Right hindlimb (tissue), 1 donor: ENCODE measurements around the gene DDX49.

Experiments used
- DNase-seq: peaks from one replicate; pipeline ENCODE4 v3.0.0-alpha.2; 2018

DDX49 gene

DNA sequence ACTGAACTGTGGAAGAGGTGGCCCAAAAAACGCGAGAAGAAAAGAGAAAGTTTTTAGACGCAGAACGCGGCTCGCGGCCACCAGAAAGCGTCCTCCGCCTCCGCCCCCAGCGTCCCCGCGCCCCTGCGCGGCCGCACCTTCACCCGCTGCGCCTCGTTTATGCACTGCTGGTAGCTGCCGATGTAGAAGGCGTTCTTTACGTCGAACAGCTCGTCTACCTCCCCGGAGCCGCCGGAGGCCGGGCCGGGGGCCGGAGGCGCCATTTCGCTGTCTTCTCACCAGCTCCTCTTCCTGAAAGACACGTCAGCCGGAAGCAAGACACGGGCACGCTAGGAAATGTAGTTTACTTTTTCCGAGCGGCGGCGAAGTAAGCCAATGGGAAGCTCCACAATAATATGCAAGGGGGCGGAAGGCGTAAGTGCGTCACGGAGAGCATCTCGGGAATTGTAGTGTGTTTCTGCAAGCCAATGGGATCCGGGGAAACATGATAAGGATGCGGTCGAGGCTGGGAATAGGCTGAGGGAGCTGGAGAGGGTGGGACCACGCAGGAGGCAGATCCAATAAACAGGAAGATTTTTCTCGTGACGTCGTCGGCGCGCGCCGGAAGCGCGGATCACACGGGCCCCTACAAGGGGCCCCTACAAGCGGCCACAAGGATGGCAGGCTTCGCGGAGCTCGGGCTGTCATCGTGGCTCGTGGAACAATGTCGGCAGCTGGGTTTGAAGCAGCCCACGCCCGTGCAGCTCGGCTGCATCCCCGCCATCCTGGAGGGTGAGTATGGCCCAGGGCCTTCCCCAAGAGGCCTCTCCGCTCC lies at the start of gene DDX49, which contains the start of gene COPE:
DDX49 (plus strand) TSS at position 630 of the 814 bp plus-strand sequence; CDS start at position 657, 27 bp downstream.
COPE (minus strand) TSS at position 302 of the 814 bp plus-strand sequence; CDS start at position 263, 39 bp downstream.
- peak; percentile 99 for DNase-seq

GRCh38 chr19:18869781-18870530 lies 49.6 kb upstream of the DDX49 start:
- no peak for DNase-seq

DNA sequence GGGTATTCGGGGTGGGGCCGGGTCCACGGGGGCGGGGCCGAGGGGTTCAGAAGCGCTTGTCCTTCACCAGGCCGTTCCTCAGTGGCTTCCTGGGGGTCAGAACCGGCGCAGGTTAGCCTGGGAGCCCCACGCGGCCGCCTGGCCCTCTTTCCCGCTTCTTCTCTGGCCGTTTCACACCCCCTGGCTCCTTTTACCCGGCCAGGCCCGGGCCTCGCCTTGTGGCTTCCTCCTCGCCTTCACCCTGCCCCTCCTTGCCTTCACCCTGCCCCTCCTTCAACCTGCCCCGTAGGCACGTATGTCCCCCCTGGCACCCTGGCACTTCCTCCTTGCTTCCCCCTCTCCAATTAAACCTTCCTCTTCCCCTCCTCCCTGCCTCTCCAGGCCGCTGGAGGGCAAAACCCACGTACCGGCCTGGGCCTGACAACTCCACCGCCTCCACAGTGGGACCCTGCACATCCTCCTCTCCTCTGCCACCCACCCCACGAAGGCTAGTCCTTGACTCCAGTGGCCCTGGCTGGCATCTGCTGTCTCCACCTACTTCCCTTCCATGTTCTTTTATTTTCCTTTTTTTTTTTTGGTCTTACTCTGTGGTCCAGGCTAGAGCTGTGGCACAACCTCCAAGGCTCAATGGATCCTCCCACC lies 48.9 kb upstream of the DDX49 start:
- no peak for DNase-seq

DNA sequence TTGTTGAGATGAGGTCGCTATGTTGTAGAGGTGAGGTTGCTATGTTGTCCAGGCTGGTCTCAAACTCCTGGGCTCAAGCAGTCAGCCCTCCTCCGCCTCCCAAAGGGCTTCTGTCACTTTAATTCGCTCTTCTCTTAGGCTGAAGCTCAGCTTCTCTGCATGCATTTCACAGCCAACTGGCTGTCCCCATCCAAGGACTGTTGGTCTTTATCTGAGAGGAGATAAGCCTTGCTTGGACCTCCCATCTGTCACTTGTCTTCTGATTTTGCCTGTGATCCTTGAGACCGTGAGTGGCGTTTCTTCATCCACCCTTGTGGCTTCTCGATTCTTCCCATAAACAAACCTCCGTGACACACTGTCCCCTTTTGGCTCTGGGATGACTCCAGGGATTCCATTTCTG lies 48.0 kb upstream of the DDX49 start:
- DNase-seq: no peak

- no peak for DNase-seq
Measured at GRCh38 chr19:18875726-18876125, 43.8 kb upstream of the DDX49 start.

GRCh38 chr19:18876865-18877264 lies 42.6 kb upstream of the DDX49 start:
- DNase-seq: no peak

DNA sequence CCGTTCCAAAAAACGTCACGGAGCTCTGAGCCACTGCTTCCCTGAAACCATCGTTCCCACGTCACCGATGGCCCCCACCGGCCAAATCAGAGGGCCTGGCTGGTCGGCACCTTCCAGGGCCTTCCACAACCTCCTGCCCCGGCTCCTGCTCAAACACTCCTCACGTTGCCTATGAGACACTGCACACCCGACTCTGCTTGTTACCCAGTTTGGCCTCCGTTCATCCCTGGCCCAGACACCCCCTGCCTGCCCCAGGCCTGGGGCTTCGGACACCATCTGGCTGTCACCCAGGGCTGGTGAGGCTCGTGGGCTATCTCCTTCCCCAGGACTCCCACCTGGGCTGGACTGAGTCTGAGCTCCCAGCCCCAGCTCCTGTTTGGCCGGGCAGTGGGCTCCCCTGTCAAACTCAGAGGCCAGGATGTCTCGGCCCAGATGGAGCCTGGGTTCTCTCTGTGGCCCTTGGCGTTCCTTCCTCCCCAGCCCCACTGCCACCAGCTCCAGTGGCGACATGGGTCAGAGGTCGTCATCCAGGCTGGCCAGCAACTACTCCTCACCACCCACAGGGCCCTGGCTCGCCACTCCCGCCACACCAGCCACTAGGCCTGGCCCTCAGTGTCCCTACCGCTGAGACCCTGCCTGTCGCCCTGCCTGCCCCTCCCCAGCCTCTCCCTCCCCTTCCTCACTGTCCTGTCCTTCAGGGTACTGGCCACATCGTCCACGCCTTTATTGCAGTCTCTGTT lies 41.3 kb upstream of the DDX49 start:
- no peak for DNase-seq

GRCh38 chr19:18878858-18879578 lies 40.5 kb upstream of the DDX49 start:
- DNase-seq: no peak

GRCh38 chr19:18879579-18880373 lies 39.7 kb upstream of the DDX49 start:
- DNase-seq: no peak

GRCh38 chr19:18881491-18881890 lies 38.0 kb upstream of the DDX49 start:
- DNase-seq: peak; percentile 10

DNA sequence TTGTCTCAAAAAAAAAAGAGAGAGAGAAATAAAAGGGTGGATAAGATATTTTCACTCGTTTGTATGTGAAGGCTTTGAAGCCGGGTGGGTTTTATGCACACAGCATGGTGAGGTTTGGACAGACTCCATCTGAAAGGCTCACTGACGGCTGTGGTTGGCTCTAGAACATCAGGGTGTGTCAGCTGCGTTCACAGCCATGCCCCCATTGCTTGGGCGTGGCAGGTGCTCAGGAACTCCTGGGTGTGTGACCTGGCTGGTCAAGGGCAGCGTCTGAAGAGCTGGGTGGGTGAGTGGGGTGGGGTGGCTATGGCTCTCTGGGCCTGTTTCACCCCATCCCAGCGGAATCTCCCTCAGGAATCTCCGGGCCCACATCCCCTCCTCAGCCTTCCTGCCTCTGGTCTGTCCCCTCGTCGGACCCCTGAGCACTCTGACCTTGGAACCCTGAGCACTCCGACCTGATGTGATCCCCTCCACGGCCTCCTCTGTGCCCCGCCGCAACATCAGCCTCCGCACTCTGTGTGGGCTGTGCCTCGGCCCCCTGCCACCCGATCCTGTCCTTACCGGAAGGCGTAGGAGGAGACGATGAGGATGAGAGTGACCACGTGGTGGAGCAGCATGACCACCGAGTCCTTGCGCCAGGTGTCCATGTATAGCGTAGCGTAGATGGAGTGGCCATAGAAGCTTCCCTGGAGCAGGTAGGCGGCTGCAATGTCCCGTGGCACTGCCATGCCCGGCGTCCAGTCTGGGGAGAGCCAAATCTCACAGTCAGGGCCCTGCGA lies 35.8 kb upstream of the DDX49 start:
- peak; percentile 12 for DNase-seq

GRCh38 chr19:18886972-18887371 lies 32.5 kb upstream of the DDX49 start:
- no peak for DNase-seq

GRCh38 chr19:18889949-18890745 lies 29.4 kb upstream of the DDX49 start:
- no peak for DNase-seq

- peak; percentile 55 for DNase-seq
Measured at GRCh38 chr19:18893587-18894253, 25.8 kb upstream of the DDX49 start.

DNA sequence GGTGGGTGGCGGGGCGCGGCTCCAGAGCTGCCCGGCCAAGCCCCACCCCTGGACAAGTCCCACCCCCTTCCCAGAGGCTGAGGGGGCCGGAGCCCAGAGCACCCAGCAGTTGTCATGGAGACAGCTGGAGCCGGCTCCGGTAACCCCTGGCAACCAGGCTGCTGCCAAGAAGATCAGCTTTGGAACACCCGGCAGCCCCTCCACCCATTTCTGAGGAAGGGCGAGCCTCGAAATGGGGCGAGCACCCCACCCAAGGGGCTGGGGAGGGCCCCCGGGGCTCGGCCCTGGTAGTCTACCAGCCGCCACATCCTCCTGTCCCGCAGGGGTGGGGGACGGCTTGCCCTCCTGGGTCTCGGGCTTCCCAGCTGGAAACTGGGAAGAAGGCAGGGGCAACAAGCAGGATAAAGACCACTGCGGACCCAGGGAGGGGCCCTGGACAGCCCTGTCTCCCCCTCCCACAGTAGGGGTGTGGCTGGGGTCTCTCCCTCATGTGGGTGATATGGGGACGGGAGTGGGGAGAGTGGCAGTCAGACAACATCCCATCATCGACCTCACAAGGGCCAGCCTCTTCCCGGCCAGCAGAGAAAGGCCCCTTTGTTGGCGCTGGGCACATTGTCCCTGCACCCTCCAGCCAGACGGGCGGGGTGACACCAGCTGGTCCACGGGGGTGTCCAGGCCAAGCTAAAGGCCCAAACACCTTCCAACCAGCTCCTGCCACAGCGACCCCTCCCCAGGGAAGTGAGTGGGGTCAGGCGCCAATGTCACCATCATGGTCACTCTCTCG lies 25.1 kb upstream of the DDX49 start:
- peak; percentile 91 for DNase-seq

DNA sequence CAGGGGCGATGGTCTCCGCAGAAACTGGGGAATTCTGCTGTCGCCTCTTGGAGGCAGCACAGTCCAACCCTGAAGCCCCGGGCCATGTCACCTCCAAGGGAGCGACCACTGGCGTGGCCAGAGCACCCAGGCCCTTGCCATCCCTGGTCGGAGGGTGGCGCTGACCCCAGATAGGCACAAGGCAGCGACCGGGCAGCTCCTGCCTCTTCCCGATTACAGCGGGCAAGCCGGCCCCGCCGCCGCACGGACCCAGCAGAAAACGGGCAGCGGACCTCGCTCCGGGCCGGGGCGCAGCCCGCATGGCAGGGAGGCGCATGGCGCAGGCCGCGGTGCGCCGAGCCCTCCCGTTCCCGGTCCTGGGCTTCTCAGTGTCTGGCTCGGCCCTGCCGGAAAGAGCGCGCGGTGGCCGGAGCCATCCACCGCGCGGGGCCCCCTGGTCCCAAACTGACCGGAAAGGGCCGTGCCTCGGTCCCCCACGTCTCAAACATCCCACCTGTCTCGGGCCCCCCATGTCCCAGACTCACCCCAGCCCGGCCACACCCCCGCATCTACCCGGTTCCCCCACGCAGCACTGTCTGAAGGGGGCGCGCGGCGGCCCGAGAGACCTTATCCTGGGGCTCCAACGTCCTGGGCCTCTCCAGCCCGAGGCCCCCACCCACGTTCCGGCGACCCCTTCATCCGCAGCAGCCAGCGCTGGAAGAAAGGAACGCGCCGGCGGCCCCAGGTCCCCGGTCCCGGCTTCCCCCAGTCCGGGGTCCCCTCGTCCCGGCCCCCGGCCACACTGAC lies 24.3 kb upstream of the DDX49 start:
- peak; percentile 67 for DNase-seq

GRCh38 chr19:18895824-18896341 lies 23.6 kb upstream of the DDX49 start, which contains the start of gene CERS1:
TSS of gene CERS1 (minus strand) at chr19:18896158. CDS start at chr19:18896072, 86 bp downstream.
- peak; percentile 50 for DNase-seq
